Brain pericyte (primary cell): ENCODE results near the gene STARD3.
"Not testable (repeated sequence)": the region's sequence is repeated elsewhere in the genome, so short reads cannot be mapped to it uniquely, and the experiment has no call there.

Experiments
- DNase-seq: peaks from one replicate; pipeline ENCODE4 v3.0.0-alpha.2; 2012; ENCODE audit warnings: low read depth, low spot score

STARD3 gene

DNA sequence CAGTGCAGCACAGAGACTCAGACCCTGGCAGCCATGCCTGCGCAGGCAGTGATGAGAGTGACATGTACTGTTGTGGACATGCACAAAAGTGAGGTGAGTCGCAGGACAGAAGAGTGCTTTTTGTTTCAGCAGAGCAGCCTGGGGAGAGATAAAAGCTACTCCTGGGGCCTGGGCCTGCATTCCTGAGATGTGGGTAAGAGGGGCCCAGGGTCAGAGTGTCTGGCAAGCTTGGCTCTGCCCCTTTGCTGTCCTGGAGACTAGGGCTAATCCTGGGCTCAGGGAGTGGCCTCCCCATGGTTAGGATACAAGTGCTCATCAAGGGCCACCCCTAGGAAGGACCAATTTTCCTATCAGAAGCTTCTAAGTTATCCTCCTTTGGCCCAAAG lies 58.1 kb downstream of the STARD3 start:
- no peak for DNase-seq

DNA sequence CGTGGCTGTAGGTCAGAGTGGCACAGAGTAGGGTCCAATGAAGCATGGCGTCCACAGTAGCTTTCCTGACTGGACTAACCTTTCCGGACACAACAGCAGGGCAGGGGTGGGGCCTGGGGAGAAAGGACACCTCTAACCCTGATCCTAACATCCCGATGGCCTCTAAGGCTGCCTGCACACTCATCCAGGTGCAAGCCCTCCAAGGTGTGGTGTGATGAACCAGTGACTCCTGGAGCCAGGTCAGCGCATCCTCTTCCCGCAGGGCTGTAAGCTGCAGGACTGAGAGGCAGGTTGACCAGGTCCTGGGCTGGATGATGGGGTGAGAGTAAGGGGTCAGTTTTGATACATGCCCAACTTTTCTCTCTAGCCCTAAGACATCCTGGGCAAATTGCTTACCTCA lies 59.8 kb downstream of the STARD3 start:
- no peak for DNase-seq

DNA sequence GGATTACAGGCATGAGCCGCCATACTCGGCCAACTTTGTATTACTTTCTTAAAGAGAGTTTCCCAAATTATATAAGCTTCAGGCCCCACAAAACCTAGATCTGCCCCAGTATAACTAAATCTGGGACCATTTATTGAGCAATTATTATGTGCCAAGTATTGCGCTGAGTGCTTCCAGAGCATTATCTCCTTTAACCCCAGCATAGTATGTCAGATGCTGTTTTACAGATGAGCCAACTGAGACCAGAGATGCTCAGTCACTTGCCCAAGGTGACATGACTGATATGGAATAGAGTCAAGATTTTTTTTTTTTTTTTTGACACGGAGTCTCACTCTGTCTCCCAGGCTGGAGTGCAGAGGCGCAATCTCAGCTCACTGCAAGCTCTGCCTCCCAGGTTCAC lies 61.0 kb downstream of the STARD3 start:
- DNase-seq = no peak

DNA sequence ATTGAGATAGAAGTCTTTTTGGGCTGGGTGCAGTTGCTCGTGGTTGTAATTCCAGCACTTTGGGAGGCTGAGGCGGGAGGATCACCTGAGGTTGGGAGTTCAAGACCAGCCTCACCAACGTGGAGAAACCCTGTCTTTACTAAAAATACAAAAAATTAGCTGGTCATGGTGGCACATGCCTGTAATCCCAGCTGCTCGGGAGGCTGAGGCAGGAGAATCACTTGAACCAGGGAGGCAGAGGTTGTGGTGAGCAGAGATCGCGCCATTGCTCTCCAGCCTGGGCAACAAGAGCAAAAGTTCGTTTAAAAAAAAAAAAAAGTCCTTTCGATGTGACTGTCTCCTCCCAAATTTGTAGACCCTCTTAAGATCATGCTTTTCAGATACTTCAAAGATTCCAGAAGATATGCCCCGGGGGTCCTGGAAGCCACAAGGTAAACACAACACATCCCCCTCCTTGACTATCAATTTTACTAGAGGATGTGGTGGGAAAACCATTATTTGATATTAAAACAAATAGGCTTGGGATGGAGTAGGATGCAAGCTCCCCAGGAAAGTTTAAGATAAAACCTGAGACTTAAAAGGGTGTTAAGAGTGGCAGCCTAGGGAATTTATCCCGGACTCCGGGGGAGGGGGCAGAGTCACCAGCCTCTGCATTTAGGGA lies 62.3 kb downstream of the STARD3 start:
- DNase-seq = not testable (repeated sequence)

- DNase-seq = no peak
Observed at GRCh38 chr17:39699818-39700147, 62.8 kb downstream of the STARD3 start, which contains the start of gene ERBB2. ERBB2 (plus strand) TSS chr17:39700064; CDS start chr17:39700239, 175 bp downstream.

- DNase-seq = no peak
Observed at GRCh38 chr17:39700148-39700987, 63.4 kb downstream of the STARD3 start.

DNA sequence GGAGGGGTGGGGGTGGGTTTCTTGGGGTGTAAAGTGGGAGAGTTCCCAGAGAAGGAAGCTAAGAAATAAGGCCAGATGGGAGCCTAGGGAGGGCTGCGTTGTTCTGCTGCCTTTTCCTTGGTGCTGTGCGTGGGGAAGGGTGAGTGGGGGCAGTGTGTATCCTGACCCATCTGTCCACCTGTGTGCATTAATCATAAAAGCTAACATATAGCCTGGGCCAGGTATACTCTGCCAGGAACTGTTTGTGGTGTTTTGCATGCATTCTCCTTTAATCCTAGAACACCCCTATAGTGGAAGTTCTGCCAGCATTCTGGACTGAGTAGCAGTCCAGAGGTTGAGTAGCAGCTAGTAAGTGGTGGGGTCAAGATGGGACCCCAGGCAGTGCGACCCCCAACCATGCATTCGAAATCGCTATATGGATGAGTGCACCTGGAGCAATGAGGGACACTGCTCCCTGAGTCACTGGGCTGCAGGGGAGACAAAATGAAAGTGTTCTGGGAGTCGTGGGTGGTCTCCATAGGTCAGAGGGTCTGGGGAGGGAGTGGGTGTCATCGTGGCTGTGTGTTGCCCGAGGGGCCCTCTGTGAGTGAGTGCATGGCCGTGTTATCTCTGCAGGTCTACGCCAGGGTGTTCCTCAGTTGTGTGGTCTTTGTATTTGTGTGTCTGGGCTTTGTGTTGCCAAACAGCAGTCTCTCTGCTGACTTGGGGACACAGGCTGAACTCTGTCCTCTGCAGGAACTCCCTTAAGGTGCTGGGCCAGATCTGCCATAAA lies 64.3 kb downstream of the STARD3 start:
- no peak for DNase-seq

GRCh38 chr17:39701784-39702422 lies 65.0 kb downstream of the STARD3 start:
- no peak for DNase-seq

DNA sequence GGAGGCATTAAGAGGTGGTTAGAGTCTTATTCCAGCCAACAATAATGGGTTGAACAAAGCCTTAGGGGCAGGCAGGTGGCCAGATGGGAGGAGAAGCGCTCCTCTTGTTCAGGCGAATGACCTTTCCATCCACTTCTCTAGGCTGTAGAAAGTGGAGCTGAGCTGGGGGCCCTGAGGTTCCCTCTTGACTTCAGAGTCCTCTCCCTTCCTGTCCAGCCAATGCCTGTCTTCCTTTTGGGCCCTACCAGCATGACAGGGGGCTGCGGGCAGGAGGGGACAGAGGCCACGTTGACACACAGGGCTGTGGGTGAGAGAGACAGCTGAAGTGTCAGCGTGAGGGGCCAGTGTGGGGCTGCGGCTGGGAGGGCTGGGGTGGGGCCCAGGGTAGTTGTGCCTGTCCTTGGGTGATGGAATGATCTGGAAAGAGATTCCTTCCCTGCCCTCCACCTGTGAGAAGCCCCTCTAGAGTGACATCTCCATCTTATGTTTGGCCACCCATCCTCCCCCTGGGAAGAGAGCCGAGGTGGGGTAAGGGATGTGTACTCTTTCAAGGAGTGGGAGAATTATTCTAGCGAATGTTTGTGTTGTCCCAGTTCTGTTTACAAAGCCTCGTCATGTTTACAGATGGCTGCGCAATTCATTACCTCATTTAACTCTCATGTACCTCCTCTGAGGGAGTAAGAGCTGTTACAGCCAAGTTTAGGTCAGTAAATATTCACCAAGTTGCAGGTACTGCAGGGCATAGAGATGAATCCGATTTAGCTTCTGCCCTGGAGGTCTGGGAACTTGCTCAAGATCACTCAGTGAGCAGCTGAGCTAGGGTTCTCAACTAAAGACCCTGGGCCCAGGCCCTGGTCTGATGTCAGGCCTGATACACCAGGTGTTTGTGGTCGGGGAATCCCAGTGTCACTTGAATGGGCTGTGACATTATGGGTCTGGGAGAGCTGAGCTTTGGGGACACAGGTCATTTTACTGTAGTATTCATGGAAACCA lies 66.3 kb downstream of the STARD3 start:
- DNase-seq = no peak

- no peak for DNase-seq
Observed at GRCh38 chr17:39703913-39704312, 67.0 kb downstream of the STARD3 start.

- DNase-seq = no peak
Observed at GRCh38 chr17:39704821-39705551, 68.0 kb downstream of the STARD3 start.

GRCh38 chr17:39705786-39706348 lies 68.9 kb downstream of the STARD3 start:
- DNase-seq = no peak

DNA sequence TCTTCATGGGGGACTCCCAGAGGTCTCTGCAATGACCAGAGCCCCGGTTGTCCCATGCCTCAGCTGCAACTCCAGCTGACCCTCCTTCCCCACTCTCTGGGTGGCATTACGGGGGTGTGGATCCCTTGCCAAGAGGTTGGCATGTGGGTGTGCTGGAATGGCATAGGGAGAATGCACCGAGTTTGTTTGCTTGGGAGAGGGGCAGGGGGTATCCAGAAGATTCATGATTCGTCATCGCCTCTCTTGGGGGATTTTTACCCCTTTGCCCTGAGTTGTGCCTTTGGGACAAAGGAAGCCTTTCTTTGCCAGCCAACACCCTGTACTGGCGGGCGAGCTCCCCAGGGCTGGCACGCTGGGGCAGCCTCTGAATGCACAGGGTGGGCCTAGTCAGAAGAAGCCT lies 69.4 kb downstream of the STARD3 start:
- no peak for DNase-seq

DNA sequence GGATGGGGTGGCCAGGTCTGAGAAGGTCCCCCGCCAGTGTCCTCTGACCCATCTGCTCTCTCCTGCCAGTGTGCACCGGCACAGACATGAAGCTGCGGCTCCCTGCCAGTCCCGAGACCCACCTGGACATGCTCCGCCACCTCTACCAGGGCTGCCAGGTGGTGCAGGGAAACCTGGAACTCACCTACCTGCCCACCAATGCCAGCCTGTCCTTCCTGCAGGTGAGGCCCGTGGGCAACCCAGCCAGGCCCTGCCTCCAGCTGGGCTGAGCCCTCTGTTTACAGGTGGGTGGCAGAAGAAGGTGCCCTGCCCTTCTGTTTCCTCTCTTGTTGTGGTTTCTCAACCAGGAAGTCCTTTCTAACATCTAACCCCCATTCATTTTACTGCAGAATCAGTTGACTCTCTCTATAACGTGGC lies 70.0 kb downstream of the STARD3 start:
- DNase-seq = no peak

- DNase-seq = no peak
Observed at GRCh38 chr17:39709319-39709997, 72.5 kb downstream of the STARD3 start.

- DNase-seq = no peak
Observed at GRCh38 chr17:39709998-39710964, 73.3 kb downstream of the STARD3 start.

- DNase-seq = not testable (repeated sequence)
Observed at GRCh38 chr17:39711071-39711470, 74.1 kb downstream of the STARD3 start.

GRCh38 chr17:39711851-39712250 lies 74.9 kb downstream of the STARD3 start:
- DNase-seq = no peak
